Loucy (cell line): ENCODE results near the gene CTIF.
"Not testable (repeated sequence)": the region's sequence is repeated elsewhere in the genome, so short reads cannot be mapped to it uniquely, and the experiment has no call there.

Experiments used
- H2AFZ ChIP-seq: fragments of 200-600 bp; sonication (generic); 2 replicates; pipeline ENCODE4 v1.6.0; 2016; ENCODE audit warnings: antibody characterized with exemption, mild to moderate bottlenecking, low read length, moderate library complexity
- H3F3A ChIP-seq: fragments of 200-600 bp; 2 replicates; pipeline ENCODE4 v1.6.0; 2016; ENCODE audit warnings: antibody characterized with exemption, low read depth, mild to moderate bottlenecking
- H3K27me3 ChIP-seq: fragments of 200-600 bp; sonication (generic); 2 replicates; pipeline ENCODE4 v1.6.1; 2014; ENCODE audit warnings: low read length, mild to moderate bottlenecking; ENCODE audit not compliant: insufficient read depth, poor library complexity, severe bottlenecking
- H3K36me3 ChIP-seq: fragments of 200-600 bp; sonication (generic); 2 replicates; pipeline ENCODE4 v1.6.1; 2016; ENCODE audit warnings: low read length; ENCODE audit not compliant: insufficient read depth
- H3K4me1 ChIP-seq: fragments of 200-600 bp; sonication (generic); 2 replicates; pipeline ENCODE4 v1.5.1; 2014; ENCODE audit warnings: low read length, mild to moderate bottlenecking; ENCODE audit not compliant: insufficient read depth, poor library complexity, severe bottlenecking
- H3K4me2 ChIP-seq: fragments of 200-600 bp; sonication (generic); 2 replicates; pipeline ENCODE4 v1.6.0; 2014; ENCODE audit warnings: antibody characterized with exemption, low read length, low read depth, mild to moderate bottlenecking; ENCODE audit not compliant: poor library complexity, severe bottlenecking
- H3K4me3 ChIP-seq: fragments of 200-600 bp; sonication (generic); 2 replicates; pipeline ENCODE4 v1.5.1; 2014; ENCODE audit warnings: low read length, mild to moderate bottlenecking, mixed read lengths; ENCODE audit not compliant: poor library complexity, severe bottlenecking
- H3K79me2 ChIP-seq: fragments of 200-600 bp; sonication (generic); 2 replicates; pipeline ENCODE4 v1.6.1; 2014; ENCODE audit warnings: low read length; ENCODE audit not compliant: insufficient read depth
- H3K9ac ChIP-seq: fragments of 200-600 bp; sonication (generic); 2 replicates; pipeline ENCODE4 v1.6.0; 2014; ENCODE audit warnings: mild to moderate bottlenecking, low read depth, low read length, moderate library complexity; ENCODE audit not compliant: poor library complexity, severe bottlenecking
- H3K9me2 ChIP-seq: fragments of 200-600 bp; sonication (generic); replicated peaks from 2 replicates; pipeline ENCODE4 v1.6.1; 2016; ENCODE audit warnings: low read depth, low read length, mixed read lengths
- H3K9me3 ChIP-seq: fragments of 200-600 bp; sonication (generic); 2 replicates; pipeline ENCODE4 v1.6.1; 2014; ENCODE audit warnings: mild to moderate bottlenecking, antibody characterized with exemption, low read length, low read depth; ENCODE audit not compliant: insufficient read depth
- H4K20me1 ChIP-seq: fragments of 200-600 bp; sonication (generic); 2 replicates; pipeline ENCODE4 v1.6.0; 2014; ENCODE audit warnings: antibody characterized with exemption, low read length, mild to moderate bottlenecking; ENCODE audit not compliant: insufficient read depth, poor library complexity, severe bottlenecking
- CTCF ChIP-seq: fragments of 200-600 bp; sonication (generic); conservative IDR thresholded peaks from 2 replicates; pipeline ENCODE4 v1.5.1; 2014; ENCODE audit warnings: mild to moderate bottlenecking, antibody characterized with exemption, low read length
- EZH2phosphoT487 ChIP-seq: fragments of 200-600 bp; IDR thresholded peaks from 2 replicates; pipeline ENCODE4 v1.6.1; 2018; ENCODE audit warnings: antibody characterized with exemption, mild to moderate bottlenecking, moderate library complexity, borderline replicate concordance

Gene CTIF

DNA sequence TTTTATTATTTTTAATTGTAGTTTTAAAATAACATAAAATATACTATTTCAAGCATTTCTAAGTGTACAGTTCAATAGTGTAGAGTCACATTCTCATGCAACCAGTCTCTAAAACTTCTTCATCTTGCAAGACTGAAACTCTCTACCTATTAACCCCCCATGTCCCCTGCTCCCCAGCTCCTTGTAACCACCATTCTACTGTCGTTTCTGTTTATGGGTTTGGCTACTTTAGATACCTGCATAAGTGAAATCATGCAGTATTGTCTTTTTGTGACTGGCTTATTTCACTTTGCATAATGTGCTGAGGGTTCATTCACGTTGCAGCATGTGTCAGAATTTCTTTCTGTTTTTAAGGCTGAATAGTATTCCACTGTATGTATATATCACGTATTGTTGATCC lies 272.6 kb downstream of the CTIF start:
- Histone ChIP-seq H3F3A (0 out of 2 replicates have a peak, but pooled peaks cover 3% of the 10 kb centered on the region), H4K20me1 (no peaks in the 10 kb centered on the region), H3K4me1 (peaks cover 37% of the 10 kb centered on the region), H3K4me2 (no peak overlapping the region), H3K9me2 (no peaks in the 10 kb centered on the region), H3K27me3 (no peaks in the 10 kb centered on the region), H3K9ac (no peak overlapping the region), H3K36me3 (no peaks in the 10 kb centered on the region), H3K79me2 (no peaks in the 10 kb centered on the region), H2AFZ (no peak overlapping the region), H3K4me3 (no peak overlapping the region), H3K9me3 (no peaks in the 10 kb centered on the region)
- TF ChIP-seq CTCF (no peak), EZH2phosphoT487 (no peak)

DNA sequence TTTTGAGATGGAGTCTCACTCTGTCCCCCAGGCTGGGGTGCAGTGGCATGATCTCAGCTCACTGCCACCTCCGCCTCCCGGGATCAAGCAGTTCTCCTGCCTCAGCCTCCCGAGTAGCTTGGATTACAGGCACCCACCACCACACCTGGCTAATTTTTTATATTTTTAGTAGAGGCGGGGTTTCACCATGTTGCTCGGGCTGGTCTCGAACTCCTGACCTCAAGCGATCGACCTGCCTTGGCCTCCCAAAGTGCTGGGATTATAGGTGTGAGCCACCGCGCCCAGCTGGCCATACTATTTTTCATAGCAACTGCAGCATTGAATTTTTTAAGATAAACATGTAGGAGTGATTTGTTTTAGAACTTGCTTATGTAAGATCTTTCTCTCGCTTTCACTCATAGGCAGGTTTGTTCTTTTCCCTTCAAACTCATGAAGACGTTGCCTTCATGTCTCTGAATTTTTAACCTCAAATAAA lies 273.2 kb downstream of the CTIF start:
- H3K9me2 ChIP-seq, H3F3A ChIP-seq, H3K36me3 ChIP-seq, H3K9me3 ChIP-seq, H2AFZ ChIP-seq, H3K9ac ChIP-seq, H3K4me2 ChIP-seq, H3K4me3 ChIP-seq, H3K79me2 ChIP-seq, H4K20me1 ChIP-seq, H3K27me3 ChIP-seq: not testable (repeated sequence)
- peaks cover 31% of the 10 kb centered on the region for H3K4me1 ChIP-seq

DNA sequence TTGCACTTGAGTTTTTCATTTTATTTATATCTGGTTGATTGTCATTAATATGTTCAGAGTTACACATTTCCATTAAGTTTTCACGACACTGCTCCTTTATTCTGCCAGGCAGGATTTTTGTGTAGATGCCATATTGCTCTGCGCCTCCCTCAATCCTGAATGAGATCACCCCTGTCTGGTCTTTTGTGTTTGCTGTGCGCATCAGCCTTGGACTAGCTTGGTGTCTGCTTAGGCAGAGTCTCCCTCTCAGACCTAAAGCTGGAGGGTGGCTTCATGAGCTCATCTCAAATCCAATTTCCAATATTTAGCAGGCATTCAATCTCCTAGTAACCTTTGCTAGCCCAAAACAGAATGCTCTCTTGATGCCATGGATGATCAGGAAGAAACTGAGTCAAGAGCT lies 274.5 kb downstream of the CTIF start:
- H3K9me2 ChIP-seq, result no peaks in the 10 kb centered on the region
- H2AFZ ChIP-seq, result no peak overlapping the region
- H3F3A ChIP-seq, result no peaks in the 10 kb centered on the region
- no peaks in the 10 kb centered on the region for H4K20me1 ChIP-seq
- no peaks in the 10 kb centered on the region for H3K79me2 ChIP-seq
- H3K4me1 ChIP-seq, result peaks cover 19% of the 10 kb centered on the region
- H3K36me3 ChIP-seq, result no peaks in the 10 kb centered on the region; the same call in 1 of the 2 replicates
- no peaks in the 10 kb centered on the region for H3K27me3 ChIP-seq
- H3K9me3 ChIP-seq, result no peaks in the 10 kb centered on the region
- no peak overlapping the region for H3K4me2 ChIP-seq
- H3K9ac ChIP-seq, result no peak overlapping the region
- H3K4me3 ChIP-seq, result no peak overlapping the region
- TF ChIP-seq EZH2phosphoT487 (no peak), CTCF (no peak)

DNA sequence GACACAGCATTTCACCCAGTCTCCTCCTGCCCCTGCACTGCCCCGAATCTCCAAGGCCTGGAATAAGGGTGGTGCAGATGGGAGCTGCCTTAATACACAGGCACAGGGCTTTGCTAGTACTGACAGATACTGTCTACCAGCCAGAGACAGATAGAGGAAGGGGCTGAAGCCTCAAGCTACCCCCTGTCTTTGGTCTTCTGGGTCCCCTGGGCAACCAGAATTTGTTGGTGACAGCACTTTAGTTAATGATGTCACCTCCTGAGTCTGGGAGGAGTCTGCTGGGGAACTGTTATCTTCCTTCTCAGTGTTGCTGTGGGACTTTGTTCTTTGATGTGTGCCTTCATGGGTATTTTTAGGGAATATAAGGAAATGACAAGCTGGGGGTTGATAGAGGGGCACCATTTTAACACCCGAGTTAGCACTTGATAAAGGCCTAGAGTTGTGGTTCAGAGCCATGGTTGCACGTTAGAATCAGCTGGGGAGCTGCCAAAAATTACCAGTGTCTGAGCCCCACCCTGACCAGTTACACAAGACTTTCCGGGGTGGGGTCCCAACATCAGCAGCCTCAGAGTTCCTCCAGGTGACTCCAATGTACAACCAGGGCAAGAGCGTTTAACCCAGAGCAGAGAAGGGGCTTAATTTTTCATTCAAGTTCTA lies 275.1 kb downstream of the CTIF start:
- H4K20me1 ChIP-seq, result no peaks in the 10 kb centered on the region
- peaks cover 14% of the 10 kb centered on the region for H3K4me1 ChIP-seq
- TF ChIP-seq EZH2phosphoT487, result no peak
- TF ChIP-seq CTCF, result no peak
- H2AFZ ChIP-seq, result no peak overlapping the region
- no peaks in the 10 kb centered on the region for H3F3A ChIP-seq
- H3K4me2 ChIP-seq, result no peak overlapping the region
- H3K27me3 ChIP-seq, result no peaks in the 10 kb centered on the region
- H3K9me2 ChIP-seq, result no peaks in the 10 kb centered on the region
- no peaks in the 10 kb centered on the region; the same call in 1 of the 2 replicates for H3K36me3 ChIP-seq
- no peaks in the 10 kb centered on the region for H3K9me3 ChIP-seq
- H3K9ac ChIP-seq, result no peak overlapping the region
- no peaks in the 10 kb centered on the region for H3K79me2 ChIP-seq
- no peak overlapping the region for H3K4me3 ChIP-seq
